HG02642 (cell line): ENCODE measurements around the gene SNN.

ENCODE experiments used
- ATAC-seq: cut with Tn5 transposase; IDR thresholded peaks from one replicate; pipeline ENCODE4 v1.9.1; 2021; ENCODE audit warnings: mild to moderate bottlenecking; ENCODE audit not compliant: unreplicated experiment, poor library complexity

SNN gene

DNA sequence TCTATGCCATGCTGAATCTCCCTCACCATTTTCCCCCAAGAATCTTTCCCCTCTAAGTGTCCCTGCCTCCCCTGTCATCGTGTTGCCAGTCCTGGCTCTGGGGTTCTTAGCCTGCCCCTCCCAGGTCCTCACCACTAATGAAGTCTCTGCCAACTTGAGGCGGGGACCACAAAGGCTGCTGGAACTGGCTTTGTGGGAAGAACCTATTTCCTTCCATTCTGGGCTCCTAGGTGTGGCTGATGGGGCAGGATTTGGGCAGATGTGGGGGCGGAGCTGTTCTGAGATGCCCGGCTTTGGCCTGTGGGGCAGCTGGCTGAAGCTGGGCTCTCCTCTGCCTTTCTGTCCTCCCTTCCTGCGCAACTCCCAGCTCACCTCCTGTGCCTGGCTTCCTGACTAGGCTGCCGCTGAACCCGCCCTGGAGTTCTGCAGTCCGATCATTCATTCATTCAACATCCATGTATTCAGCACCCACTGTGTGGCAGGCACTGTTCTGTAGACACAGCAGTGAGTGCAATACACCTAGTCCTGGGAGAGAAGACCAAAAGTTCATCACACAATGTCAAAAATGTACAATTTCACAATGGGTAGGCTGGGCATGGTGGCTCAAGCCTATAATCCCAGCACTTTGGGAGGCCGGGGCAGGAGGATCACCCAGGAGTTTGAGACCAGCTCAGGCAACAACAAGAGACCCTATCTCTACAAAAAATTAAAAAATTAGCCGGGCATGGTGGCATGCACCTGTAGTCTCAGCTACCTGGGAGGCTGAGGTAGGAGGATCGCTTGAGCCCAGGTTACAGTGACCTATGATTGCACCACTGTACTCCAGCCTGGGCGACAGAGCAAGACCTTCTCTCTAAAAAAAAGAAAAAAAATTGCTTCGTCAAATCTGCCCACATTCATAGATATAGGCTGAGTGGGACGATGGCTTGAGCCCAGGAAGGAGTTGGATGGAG lies 1.9 kb upstream of the SNN start:
- no peak for ATAC-seq

DNA sequence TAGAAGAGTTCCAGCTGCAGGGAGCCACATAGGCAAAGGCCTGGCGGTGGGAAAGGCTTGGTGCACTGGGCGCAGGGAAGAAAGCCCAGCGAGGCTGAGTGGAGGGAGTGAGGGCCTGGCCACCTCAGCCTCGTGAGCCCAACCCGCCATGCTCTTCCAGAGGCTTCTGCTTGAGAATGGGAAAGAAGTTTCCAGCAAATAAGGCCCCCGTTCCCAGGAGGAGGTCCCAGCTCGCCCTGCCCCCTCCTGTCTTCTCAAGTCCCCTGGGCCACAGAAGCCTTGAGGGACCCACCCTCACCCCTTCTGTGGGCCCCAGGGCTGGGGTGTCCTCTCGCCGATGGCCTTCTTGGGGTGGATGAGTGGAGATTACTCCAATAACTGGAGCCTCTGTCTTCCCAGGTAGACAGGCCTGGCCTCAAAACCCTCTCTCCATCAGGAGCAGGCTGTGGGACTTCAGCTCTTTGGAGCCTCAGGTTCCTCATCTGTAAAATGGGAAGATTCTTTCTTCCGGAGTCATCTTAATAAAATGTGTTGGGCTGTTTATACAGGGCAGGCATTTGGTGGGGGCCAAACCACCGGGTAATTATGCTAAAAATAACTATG lies 933 bp upstream of the SNN start:
- ATAC-seq, result no peak

GRCh38 chr16:11668623-11669379 lies 546 bp downstream of the SNN start:
- ATAC-seq, result no peak

- no peak for ATAC-seq
Observed at GRCh38 chr16:11669380-11670146, 1.3 kb downstream of the SNN start.

GRCh38 chr16:11670171-11671131 lies 2.2 kb downstream of the SNN start:
- no peak for ATAC-seq

DNA sequence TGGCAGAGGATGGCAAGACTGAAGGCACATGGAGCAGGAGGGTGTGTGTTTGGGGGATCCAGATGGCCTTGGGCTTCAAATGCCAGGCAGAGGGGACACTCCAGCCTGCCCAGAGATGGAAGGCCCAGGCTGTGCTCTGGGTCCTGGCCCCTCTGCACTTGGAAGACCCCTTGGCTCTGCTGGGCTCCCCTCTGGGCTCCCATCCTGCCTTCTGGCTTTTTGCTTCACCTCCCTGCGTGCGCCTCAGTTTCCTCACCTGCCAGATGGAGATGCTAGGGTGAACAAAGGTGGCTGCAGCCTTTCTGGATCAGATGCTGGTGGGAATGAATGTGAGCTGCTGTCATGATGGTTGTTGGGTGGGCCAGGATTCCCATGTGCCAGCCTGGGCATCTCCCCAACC lies 3.0 kb downstream of the SNN start:
- ATAC-seq, result no peak

DNA sequence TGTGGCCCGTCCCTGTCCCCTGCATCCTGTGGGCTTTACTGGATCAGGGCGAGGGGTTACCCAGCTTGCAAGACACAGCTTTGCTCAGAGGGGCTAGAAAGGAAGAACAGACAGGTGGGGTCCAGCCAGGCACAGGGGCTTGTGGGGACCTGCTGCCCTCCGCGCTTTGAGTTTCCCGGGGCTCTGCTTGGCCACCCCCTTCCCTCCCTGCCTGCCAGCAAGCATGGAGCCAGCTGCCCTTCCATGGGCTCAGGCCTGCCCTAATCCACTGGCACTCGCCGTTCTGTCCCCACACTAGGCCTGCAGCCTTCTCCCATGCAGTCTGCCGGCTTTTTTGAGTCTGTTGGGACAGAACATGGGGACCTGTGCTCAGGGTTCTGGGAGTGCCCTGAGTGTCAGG lies 3.4 kb downstream of the SNN start:
- no peak for ATAC-seq

GRCh38 chr16:11672206-11673090 lies 4.2 kb downstream of the SNN start:
- ATAC-seq, result no peak

DNA sequence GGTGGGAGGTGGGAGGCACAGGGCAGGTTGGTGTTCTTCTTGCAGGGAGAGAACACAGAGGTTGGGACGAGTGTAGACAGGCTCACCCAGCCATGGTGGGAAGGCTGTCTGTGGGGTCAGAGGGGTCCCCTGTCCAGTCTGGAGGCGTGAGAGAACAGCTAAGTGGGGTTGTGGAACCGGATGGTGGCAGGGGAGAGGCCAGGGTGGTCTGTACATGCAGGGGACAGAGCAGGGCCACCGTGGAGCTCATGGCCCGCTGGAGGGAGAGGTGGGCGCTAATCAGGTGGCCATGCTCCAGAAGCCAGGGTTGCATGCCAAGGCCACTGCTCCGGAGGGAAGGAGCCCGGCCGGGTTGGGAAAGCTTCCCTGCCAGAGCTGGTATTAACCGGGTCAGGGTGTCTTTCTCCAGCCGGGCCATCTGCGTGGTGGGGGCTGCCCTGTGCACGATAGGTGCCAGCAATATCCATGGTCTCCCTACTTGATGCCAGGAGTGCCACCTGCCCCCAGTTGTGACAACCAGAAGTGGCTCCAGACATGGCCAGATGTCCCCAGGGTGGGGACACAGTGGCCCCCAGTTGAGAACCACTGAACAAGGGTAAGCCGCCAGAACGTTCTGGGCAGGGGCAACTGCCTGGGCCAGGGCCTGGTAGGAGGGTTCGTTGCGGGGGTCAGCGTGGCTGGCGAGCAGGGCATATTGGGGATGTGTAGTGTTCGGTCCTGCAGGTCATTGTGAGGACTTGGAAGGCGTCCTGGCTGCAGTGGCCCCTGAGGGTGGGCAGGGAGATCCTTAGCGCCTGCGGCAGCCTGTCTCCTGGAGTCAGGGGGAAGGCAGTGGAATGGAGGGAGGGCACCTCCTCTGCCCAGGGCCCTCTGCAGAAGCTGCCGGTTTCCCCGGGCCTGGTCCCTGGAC lies 5.1 kb downstream of the SNN start:
- no peak for ATAC-seq

DNA sequence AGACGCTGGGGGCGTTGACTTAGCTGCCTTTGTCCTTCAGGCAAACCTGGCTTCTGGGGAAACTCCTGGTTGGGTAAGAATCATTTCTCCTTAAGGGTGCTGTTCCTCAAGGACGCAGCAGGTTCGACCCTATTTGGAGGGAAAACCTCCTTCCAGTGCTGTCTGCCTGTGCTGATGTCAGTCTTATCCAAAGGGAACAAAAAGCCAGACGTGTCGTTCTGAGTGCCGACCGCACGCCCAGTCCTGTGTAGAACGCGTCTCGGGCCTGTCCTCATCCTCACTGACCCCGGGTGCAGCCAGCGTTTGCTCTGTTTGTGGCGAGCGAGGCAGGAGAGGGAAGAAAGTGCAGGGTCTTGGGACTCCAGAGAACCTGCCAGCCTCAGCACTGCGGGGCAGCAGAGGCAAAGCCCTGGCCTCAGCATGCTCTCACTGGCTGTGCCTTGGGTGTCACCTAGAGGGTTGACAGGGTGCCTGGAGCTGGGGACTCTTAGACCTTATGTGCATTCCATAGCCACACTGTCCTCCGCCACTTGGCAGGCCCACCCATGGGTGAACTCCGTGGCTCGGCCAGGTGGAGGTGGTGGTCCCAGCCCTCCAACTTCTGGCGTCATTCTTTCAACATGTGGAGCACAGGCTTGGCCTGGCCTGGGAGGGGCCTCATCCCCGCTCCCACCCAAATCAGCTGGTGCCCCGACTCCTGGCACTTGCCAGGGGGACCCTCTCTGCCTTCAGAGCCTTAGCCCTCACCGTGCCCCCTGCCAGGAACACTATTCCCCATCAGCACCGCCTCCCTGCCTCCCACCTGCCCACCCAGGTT lies 6.0 kb downstream of the SNN start:
- ATAC-seq, result no peak

- no peak for ATAC-seq
Observed at GRCh38 chr16:11674818-11675560, 6.7 kb downstream of the SNN start.

DNA sequence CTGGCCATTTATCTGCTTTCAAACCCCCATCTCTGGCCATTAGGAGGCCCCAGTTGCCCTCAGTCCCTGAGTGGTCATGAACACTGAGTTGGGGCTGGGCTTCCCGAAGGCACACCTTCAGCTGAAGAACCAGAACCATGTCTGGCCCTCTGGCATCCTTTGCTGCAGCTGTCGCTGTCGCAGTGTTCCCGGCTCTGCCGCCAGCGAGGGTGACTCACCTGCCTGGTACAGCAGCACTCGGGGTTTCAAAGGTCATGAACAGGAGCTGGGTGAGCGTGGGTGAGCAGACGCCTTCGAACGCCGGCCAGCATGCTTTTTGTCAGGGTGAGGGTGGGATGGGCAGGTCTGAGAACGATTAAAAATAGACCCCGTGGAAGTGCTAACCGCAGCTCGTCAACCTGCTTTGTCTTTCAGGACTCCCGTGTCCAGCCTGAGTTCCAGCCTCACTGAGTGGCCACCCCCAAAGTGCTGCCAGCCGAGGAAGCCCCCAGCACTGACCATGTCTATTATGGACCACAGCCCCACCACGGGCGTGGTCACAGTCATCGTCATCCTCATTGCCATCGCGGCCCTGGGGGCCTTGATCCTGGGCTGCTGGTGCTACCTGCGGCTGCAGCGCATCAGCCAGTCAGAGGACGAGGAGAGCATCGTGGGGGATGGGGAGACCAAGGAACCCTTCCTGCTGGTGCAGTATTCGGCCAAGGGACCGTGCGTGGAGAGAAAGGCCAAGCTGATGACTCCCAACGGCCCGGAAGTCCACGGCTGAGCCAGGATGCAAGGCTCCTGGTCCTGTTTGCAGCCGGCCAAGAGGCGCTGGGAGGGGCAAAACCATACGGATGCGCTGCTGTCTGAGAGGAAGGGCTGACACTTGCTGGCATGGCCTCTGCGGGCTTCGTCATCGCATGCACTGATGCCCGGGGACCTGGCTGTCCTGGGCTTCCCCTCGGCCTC lies 7.6 kb downstream of the SNN start:
- no peak for ATAC-seq

GRCh38 chr16:11676799-11677198 lies 8.5 kb downstream of the SNN start:
- no peak for ATAC-seq

GRCh38 chr16:11677451-11677951 lies 9.2 kb downstream of the SNN start:
- no peak for ATAC-seq
